ENCODE measurements around the gene VTCN1.

The VTCN1 gene

DNA sequence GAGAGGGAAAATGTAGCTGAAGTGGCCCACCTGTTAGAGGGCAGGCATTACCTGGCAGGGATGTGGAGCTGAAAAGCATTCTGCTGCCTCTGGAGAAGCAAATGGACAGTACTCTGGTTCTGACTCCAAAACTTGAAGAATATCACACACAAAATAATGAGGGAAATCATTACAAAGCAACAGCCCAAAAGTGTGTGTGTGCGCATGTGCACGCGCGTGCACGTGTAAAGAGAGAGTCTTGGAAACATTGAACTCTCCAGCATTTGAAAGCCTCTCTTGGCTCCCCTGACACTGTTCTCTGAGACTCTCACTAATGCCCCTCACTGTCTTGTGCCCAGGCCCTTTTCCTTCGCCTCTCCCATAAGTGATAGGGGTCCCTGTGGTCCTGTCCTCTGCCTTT, 2.3 kb upstream of the VTCN1 start:
- no peak for DNase-seq

GRCh38 chr1:117210386-117210785, 341 bp downstream of the VTCN1 start:
- DNase-seq, result no peak

DNA sequence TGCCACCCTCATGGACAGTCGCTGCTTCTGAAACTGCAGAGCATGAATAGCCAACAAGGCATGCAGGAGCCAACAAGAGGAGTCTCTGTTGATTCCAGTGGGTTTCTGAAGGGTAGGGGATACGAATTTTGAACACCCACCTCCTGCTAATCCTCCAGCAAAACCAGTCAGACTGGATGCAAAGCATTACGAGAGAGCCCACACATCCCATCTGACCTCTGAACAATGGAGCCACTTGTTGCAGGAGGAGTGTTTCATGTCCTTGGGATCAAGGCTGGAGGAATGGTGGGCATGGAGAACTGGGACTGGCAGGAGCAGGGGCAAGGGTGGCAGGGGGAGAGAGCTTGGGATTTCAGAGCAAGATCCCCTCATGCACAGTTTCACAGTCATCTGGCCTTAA, 1.6 kb downstream of the VTCN1 start:
- no peak for DNase-seq

- DNase-seq, result no peak
Observed at GRCh38 chr1:117208580-117208979, 2.1 kb downstream of the VTCN1 start.

DNA sequence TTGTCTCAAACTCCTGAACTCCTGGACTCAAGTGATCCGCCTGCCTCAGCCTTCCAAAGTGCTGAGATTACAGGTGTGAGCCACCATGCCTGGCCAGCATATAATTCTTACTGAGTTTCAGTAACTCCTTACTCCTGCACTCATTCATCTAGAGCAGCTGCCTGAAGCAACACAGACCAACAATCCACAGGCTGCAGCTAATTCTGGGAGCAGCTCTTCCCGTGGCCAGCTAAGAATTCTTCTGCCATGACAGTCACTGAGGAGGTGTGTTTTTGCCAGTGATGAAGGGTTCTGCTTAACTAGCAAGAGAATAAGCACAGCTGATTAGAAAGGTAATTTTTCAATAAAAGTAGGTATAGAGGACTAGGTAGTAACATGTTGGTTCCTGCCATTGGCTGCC, 5.4 kb downstream of the VTCN1 start:
- no peak for DNase-seq

GRCh38 chr1:117201808-117202207, 8.9 kb downstream of the VTCN1 start:
- no peak for DNase-seq

GRCh38 chr1:117198097-117198496, 12.6 kb downstream of the VTCN1 start:
- no peak for DNase-seq

DNA sequence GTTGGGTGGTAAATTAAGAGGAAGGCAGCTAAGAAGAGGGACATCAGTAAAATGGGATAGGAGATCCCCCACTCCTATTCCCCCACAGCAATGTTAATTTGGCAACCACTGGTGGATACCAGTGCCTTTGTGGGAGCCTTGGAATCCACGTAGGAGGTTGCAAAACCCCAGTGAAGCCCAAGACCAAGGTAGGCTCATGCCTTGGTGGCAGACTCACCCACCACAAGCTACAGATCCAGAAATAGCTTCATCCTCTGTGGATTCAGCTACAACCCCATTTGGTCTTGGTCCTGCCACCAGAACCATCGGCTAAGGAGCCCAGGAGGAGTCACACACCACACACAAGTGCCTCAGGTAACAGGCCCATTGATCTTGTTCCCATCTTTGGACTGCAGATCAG, 21.0 kb downstream of the VTCN1 start:
- DNase-seq, result no peak

DNA sequence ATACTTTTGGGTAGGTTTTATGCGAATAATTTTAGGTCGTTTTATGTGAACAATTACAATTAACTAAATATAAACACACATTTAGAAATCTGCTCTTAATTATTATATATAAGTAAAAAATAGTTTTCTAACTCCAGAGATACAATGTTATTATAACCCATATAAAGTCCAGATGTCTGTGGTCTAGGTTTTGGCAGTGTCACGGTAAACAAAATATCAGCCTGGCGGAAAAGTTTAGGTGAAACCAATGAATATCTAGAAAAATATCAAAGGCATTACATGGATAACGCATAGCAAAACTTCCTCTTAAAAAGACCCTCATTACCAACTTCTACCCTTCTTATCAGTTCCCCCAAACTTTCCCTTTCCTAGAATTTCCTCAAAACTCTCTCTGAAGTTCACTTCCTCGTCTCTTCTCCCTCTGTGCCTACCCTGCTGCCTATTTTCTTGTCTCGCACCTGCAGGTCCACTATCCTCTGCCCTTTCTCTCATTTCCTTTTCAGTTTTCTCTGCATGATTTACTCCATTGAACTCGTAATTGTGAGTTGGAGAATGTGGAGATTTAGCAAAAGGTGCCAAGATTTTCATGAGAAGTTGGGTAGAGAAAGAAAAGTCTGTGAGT, 21.8 kb downstream of the VTCN1 start:
- DNase-seq, result no peak

GRCh38 chr1:117188170-117188815, 22.4 kb downstream of the VTCN1 start:
- DNase-seq, result no peak

DNA sequence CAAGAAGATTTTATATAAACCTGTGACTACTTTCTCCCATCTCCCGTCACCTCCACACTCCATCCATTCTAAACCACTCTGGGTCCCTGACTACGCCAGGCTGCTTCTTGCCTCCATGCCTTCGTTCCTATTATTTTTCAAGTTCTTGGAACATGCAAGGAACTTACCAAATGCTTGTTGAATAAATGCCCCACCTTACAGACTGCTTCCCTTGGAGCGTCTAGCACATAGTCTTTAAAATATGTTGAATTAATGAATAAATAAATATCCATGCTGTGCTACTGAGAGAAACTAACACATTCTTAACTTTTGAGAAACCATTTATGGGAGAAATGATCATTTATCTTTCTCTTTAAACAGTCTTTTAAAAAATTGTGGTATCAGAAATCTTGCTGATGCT, 27.6 kb downstream of the VTCN1 start:
- DNase-seq, result no peak

DNA sequence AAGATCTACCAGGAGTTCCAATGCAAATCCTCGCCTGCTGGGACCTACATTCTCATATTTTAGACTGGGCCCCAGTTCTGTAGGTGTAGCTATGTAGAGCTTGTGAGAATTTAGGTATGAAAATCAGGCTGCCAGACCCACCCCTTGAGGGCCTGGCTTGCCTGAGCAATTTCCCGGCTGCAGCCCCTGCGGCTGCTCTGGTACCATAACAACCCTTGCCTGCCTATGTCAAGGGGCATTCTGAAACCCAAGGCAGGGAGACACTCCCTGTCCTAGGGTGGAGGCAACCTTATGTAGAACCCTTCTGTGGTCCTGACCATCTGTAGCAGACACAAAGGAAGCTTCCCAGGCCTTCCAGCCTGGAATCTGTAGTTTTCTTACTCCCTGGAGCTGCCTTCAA, 28.4 kb downstream of the VTCN1 start:
- DNase-seq, result no peak

GRCh38 chr1:117181630-117182041, 29.1 kb downstream of the VTCN1 start:
- DNase-seq, result no peak

DNA sequence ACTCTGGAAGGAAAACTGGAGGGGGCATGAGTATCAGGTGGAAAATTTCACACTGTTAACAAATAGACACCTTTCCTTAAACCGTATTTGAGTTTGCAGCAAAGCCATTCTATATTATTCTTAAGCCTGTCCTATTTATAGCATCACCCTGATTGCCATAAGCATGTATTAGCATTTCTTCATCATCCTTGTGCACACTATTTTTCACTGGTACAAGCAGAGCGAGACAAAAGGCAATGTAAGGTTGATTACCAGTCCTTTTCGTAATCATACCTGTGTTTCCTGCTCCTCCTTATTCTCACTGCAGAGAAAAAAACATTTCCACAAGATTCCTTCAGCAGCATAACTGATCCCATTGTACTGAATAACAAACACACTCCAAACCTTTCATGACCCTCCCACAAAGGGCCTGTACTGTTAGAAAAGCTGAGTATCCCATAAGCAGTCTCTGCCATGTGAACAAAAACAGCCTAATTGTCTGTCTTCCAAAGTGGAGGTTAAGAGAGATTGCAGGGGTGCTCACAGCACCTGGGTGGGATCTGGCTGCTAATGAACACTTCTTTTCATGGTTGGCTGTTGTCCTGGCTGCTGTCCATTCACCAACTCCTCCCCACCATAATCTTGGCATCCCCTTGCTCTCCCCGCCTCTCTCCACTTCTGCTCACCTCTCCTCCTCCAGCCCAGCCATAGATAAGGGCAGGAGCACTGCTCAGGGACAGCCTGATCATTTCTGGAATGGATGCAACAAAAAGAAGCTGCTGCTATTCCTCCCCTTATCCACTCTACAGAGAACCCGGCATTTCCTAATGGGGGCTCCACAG, 30.4 kb downstream of the VTCN1 start:
- no peak for DNase-seq

GRCh38 chr1:117179471-117179870, 31.3 kb downstream of the VTCN1 start:
- no peak for DNase-seq

- DNase-seq, result no peak
Observed at GRCh38 chr1:117178756-117179155, 32.0 kb downstream of the VTCN1 start.

DNA sequence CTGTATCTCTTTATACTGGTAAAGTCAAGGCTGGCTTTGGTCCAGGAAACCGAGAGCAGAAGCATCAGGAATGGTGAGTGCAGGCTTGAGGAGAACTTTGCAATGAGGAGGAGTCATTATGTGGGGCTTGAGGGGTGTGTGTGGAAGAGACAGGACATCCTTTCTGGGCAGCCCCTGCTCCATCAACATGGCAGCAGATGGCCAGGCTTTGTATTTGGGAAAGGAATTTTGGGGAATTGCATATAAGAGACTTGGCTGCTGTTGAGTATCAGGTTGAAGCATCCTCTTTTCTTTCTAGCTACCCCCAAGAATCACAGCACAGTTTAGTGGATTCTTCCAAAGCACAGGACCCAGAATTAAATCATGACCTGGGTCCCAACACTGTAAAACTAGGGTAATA, 33.4 kb downstream of the VTCN1 start:
- no peak for DNase-seq

DNA sequence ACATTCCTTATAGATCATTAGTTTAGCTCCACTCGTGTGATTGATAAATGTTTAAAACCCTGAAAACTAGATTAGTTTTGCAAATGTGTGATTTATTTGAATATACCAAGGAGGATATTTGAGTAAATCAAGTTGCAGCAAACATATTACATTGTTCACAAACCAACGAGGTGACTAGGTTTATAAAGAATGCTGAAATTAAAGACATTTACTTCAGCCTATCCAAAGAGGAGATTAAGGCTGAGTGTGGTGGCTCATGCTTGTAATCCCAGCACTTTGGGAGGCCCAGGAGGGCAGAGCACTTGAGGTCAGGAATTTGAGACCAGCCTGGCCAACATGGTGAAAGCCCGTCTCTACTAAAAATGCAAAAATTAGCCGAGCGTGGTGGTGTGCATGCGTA, 34.1 kb downstream of the VTCN1 start:
- no peak for DNase-seq

DNA sequence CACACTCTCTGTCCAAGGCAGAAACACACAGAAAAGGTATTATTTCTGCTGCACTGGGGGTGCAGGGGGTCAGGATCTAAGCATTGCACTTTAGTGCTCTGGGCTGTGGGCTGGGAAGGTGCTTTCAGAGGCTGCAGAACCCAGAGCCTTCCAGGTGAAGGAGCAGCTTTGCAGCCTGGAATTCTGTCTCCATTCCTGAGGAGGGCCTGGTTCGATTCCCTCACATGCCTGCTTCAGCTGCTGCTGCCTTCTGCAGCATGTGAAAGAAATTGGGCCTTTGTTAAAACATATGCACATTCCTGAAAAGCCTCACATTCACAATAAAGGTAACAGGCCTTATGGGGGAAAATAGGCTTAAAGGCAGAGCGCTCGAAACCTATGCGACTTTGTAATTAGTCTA, 35.9 kb downstream of the VTCN1 start:
- DNase-seq, result no peak

DNA sequence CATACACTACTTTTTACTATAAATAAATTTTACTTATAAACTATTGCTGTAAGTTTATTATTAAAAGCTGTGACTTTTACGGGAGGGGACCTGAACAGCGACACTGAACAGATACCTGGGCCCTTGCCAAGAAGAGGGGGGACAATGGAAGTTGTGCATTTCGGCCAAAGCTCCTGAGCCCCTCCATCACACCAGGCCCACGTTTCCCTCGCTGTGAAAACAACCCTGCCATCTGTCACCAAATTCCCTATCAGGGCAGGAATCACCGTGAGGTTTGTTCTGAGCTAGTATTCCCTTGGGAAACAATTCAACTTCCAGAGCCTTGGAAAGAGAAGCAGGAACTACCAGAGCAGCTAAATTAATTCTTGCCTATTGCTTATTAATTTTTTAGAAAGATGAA, 37.0 kb downstream of the VTCN1 start:
- DNase-seq, result no peak

GRCh38 chr1:117173006-117173405, 37.7 kb downstream of the VTCN1 start:
- DNase-seq, result no peak

- no peak for DNase-seq
Observed at GRCh38 chr1:117171900-117172511, 38.7 kb downstream of the VTCN1 start.

- DNase-seq, result no peak
Observed at GRCh38 chr1:117169871-117170596, 40.7 kb downstream of the VTCN1 start.
